DND-41 (cell line): ENCODE measurements around the gene AVP.

ENCODE experiments used
- ATAC-seq: fragments of 200-7000 bp; cut with Tn5 transposase; 3 replicates; pipeline ENCODE4 v1.9.1; 2021; ENCODE audit warnings: low read depth; ENCODE audit not compliant: insufficient read depth
- DNase-seq: peaks from one replicate; pipeline ENCODE4 v3.0.0-alpha.2; 2020
- H2AFZ ChIP-seq: 2 replicates; pipeline ENCODE4 v1.6.0; 2012; ENCODE audit warnings: low read depth, low read length
- H3K27ac ChIP-seq: 2 replicates; pipeline ENCODE4 v1.5.1; 2012; ENCODE audit warnings: low read length, inconsistent platforms
- H3K27me3 ChIP-seq: fragments of 200-600 bp; sonication (generic); 2 replicates; pipeline ENCODE4 v1.6.0; 2012; ENCODE audit warnings: low read length, mild to moderate bottlenecking, inconsistent platforms; ENCODE audit not compliant: insufficient read depth, poor library complexity
- H3K36me3 ChIP-seq: 2 replicates; pipeline ENCODE4 v1.5.1; 2012; ENCODE audit warnings: low read length, inconsistent platforms; ENCODE audit not compliant: insufficient read depth
- H3K4me1 ChIP-seq: 2 replicates; pipeline ENCODE4 v1.5.1; 2012; ENCODE audit warnings: mild to moderate bottlenecking, low read length; ENCODE audit not compliant: insufficient read depth
- H3K4me2 ChIP-seq: 2 replicates; pipeline ENCODE4 v1.6.0; 2012; ENCODE audit warnings: mild to moderate bottlenecking, moderate library complexity, low read length, inconsistent platforms; ENCODE audit not compliant: insufficient read depth
- H3K4me3 ChIP-seq, 2 experiments: fragments of 200-600 bp in 1 of 2; shearing (Covaris generic) in 1 of 2; 2 replicates each; pipeline ENCODE4 v1.5.1; 2012 to 2016; ENCODE audit warnings: inconsistent platforms in 2 of 2, low read length in 2 of 2, mild to moderate bottlenecking in 2 of 2, low read depth in 1 of 2, moderate library complexity in 1 of 2
- H3K79me2 ChIP-seq: 2 replicates; pipeline ENCODE4 v1.6.0; 2012; ENCODE audit warnings: low read length, inconsistent platforms; ENCODE audit not compliant: insufficient read depth
- H3K9ac ChIP-seq: 2 replicates; pipeline ENCODE4 v1.6.0; 2012; ENCODE audit warnings: low read depth, mild to moderate bottlenecking, inconsistent platforms, low read length, moderate library complexity
- H3K9me3 ChIP-seq: 2 replicates; pipeline ENCODE4 v1.5.1; 2012; ENCODE audit warnings: low read length, moderate library complexity, mild to moderate bottlenecking, inconsistent platforms; ENCODE audit not compliant: insufficient read depth, severe bottlenecking
- H4K20me1 ChIP-seq: 2 replicates; pipeline ENCODE4 v1.6.0; 2012; ENCODE audit warnings: low read length; ENCODE audit not compliant: insufficient read depth
- CTCF ChIP-seq: IDR thresholded peaks from 2 replicates; pipeline ENCODE4 v1.5.1; 2012; ENCODE audit warnings: borderline replicate concordance, low read length, moderate library complexity, mild to moderate bottlenecking; ENCODE audit not compliant: poor library complexity, severe bottlenecking; ENCODE audit errors: extremely low read depth
- EZH2 ChIP-seq: IDR thresholded peaks from 3 replicates; pipeline ENCODE4 v1.6.1; 2012; ENCODE audit warnings: borderline replicate concordance, low read depth, mild to moderate bottlenecking, moderate library complexity, low read length, inconsistent platforms; ENCODE audit not compliant: severe bottlenecking

Gene AVP

GRCh38 chr20:3043322-3043721, 41.2 kb downstream of the AVP start, which contains the start of gene GNRH2:
Gene GNRH2 (plus strand): TSS chr20:3043622. CDS start chr20:3044415, 793 bp downstream.
- no peak for ATAC-seq
- Histone ChIP-seq H3K4me1 (peaks cover 26% of the 10 kb centered on the region), H3K27ac (no peak within 1 kb of the TSS), H3K9me3 (no peaks in the 10 kb centered on the region), H3K36me3 (peaks cover 46% of the 10 kb centered on the region), H3K4me3 (no peak within 1 kb of the TSS), H3K4me2 (no peak within 1 kb of the TSS), H2AFZ (no peak within 1 kb of the TSS), H4K20me1 (peaks cover 11% of the 10 kb centered on the region), H3K79me2 (peaks cover 17% of the 10 kb centered on the region), H3K9ac (no peak within 1 kb of the TSS), H3K27me3 (no peaks in the 10 kb centered on the region)
- DNase-seq, result no peak
- no peak for TF ChIP-seq CTCF
- no peak for TF ChIP-seq EZH2

DNA sequence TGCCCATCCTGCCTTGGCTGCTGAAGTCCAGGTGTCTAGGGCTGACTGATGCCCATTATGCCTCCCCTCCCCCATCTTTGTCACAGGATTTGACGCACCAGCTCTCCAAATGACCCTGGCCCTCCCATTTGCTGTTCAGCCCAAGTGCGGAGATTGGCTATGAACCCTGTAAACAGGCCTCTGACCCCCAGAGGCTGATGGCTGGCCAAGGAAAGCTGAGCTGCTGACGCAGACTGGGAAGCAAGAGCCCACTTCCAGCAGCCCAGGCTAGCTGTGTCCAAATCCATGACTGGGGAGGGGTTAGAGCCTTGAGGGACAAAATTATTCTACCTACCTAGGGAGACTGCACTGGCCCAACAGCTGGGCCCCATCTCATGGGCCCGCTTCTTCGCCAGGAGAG, 41.9 kb downstream of the AVP start:
- Histone ChIP-seq H3K9ac (no peak overlapping the region), H3K79me2 (peaks cover 16% of the 10 kb centered on the region), H3K4me2 (no peak overlapping the region), H3K9me3 (no peaks in the 10 kb centered on the region), H3K36me3 (peaks cover 46% of the 10 kb centered on the region), H3K27ac (no peak overlapping the region), H3K4me1 (peaks cover 24% of the 10 kb centered on the region), H3K4me3 (no peak overlapping the region), H4K20me1 (peaks cover 7% of the 10 kb centered on the region), H2AFZ (no peak overlapping the region), H3K27me3 (no peaks in the 10 kb centered on the region)
- TF ChIP-seq CTCF, result no peak
- no peak for TF ChIP-seq EZH2
- DNase-seq, result no peak
- no peak for ATAC-seq

DNA sequence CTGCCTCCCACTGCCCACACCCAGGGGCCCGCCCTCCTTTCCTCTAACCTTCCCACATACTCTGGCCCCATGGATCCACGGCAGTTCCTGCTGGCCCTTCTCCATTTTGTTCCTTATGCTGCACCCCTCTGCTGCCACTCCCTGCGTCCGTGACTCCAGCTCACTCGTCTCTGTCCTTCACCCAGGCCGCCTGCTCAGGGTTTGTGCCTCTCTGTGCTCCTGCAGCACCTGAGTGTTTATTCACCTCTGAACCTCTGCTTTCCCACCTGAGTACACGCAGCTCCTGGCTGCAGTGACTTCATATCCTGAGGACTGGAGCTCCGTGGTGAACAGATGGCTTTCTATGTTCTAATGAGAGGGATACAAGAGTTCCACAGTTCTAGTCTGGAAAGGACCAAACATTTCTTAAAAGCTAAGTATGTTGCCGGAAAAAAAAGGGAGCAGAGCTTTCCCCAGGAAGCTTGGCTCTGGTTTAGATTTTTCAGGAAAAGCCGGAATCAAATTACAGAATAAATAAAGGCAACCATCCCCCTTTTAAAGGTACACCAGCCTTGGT, 42.6 kb downstream of the AVP start:
- Histone ChIP-seq H3K4me3 (no peak overlapping the region), H3K9ac (no peak overlapping the region), H3K36me3 (peaks cover 48% of the 10 kb centered on the region), H3K9me3 (no peaks in the 10 kb centered on the region), H3K4me1 (peaks cover 17% of the 10 kb centered on the region), H3K4me2 (no peak overlapping the region), H3K27me3 (no peaks in the 10 kb centered on the region), H4K20me1 (peaks cover 2% of the 10 kb centered on the region; the same call in 1 of the 2 replicates), H3K27ac (no peak overlapping the region), H2AFZ (no peak overlapping the region), H3K79me2 (peaks cover 11% of the 10 kb centered on the region)
- DNase-seq, result no peak
- no peak for ATAC-seq
- no peak for TF ChIP-seq CTCF
- TF ChIP-seq EZH2, result no peak

GRCh38 chr20:3040086-3040485, 44.4 kb downstream of the AVP start:
- Histone ChIP-seq H3K9ac (no peak overlapping the region), H3K4me1 (peaks cover 6% of the 10 kb centered on the region), H2AFZ (no peak overlapping the region), H3K9me3 (no peaks in the 10 kb centered on the region), H3K27ac (no peak overlapping the region), H3K4me2 (no peak overlapping the region), H3K27me3 (no peaks in the 10 kb centered on the region), H3K79me2 (no peaks in the 10 kb centered on the region), H3K36me3 (peaks cover 58% of the 10 kb centered on the region), H4K20me1 (no peaks in the 10 kb centered on the region), H3K4me3 (no peak overlapping the region)
- DNase-seq (no peak), ATAC-seq (no peak)
- TF ChIP-seq CTCF (no peak), EZH2 (no peak)
